Right atrium auricular region (tissue), 2 donors: Measurements from ENCODE around the gene PLET1. TPM values are rescaled to one million over a fixed set of nuclear protein-coding genes. Genes with fewer than 3 reads are reported as not detected.
A peak's percentile ranks its signal among the peaks of the same experiment; 100 is the strongest.

Source experiments
- DNase-seq: peaks from one replicate; pipeline ENCODE4 v3.0.0-alpha.2; 2019; ENCODE audit warnings: low spot score
- H3K27ac ChIP-seq, 2 donors: fragments of 200-600 bp; sonication (generic); 1 replicate in 1 of 2; 2 replicates in 1 of 2; pipeline ENCODE4 v1.5.1; 2016 to 2019
- H3K27me3 ChIP-seq, 2 donors: fragments of 200-600 bp; sonication (generic); one replicate each; pipeline versions ENCODE4 v1.5.1 to v1.6.0; 2017 to 2019
- H3K36me3 ChIP-seq: fragments of 200-600 bp; sonication (generic); one replicate; pipeline ENCODE4 v1.5.1; 2016
- H3K4me1 ChIP-seq, 2 donors: fragments of 200-600 bp; sonication (generic); one replicate each; pipeline versions ENCODE4 v1.5.1 to v1.6.0; 2017 to 2019
- H3K4me3 ChIP-seq, 2 donors: fragments of 200-600 bp; sonication (generic); 1 replicate in 1 of 2; 2 replicates in 1 of 2; pipeline ENCODE4 v1.5.1; 2017 to 2019; ENCODE audit warnings: mild to moderate bottlenecking in 1 of 2, moderate library complexity in 1 of 2
- H3K9me3 ChIP-seq, 2 donors: fragments of 200-600 bp; sonication (generic); one replicate each; pipeline ENCODE4 v1.5.1; 2019
- total RNA-seq, 2 donors: library from RNA; depleted of rRNA; stranded (reverse); fragments of >200 nt; gene quantifications; one replicate each; pipeline ENCODE4 v1.1.0, GENCODE V29; 2016
- TF ChIP-seq, protein P1 (sequence below), 2 donors: fragments of 200-600 bp; sonication (generic); IDR thresholded peaks; one replicate each; pipeline ENCODE4 v1.5.1; 2019; ENCODE audit warnings: antibody characterized with exemption in 2 of 2

The PLET1 gene
- total RNA-seq, 2 donors from 2014 or later: not detected

GRCh38 chr11:112226062-112226830, 34.4 kb downstream of the PLET1 start, which contains the start of gene PTS:
PTS (plus strand) TSS chr11:112226428; CDS start chr11:112226444, 16 bp downstream.
- Histone ChIP-seq H3K36me3 (peaks cover 15% of the 10 kb centered on the region), H3K27me3 (no peaks in the 10 kb centered on the region), H3K4me3 (peak within 1 kb of the TSS; percentile 66 to 74), H3K9me3 (no peaks in the 10 kb centered on the region), H3K27ac (peak within 1 kb of the TSS; percentile 97 to 98), H3K4me1 (peaks cover 0 to 10% of the 10 kb centered on the region in 2 donors)
- TF ChIP-seq, protein P1, sequence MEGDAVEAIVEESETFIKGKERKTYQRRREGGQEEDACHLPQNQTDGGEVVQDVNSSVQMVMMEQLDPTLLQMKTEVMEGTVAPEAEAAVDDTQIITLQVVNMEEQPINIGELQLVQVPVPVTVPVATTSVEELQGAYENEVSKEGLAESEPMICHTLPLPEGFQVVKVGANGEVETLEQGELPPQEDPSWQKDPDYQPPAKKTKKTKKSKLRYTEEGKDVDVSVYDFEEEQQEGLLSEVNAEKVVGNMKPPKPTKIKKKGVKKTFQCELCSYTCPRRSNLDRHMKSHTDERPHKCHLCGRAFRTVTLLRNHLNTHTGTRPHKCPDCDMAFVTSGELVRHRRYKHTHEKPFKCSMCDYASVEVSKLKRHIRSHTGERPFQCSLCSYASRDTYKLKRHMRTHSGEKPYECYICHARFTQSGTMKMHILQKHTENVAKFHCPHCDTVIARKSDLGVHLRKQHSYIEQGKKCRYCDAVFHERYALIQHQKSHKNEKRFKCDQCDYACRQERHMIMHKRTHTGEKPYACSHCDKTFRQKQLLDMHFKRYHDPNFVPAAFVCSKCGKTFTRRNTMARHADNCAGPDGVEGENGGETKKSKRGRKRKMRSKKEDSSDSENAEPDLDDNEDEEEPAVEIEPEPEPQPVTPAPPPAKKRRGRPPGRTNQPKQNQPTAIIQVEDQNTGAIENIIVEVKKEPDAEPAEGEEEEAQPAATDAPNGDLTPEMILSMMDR (IDR thresholded peaks at IDR 0.05): peak in 1 of 2 donors; percentile 17
- DNase-seq: peak; percentile 88

- TF ChIP-seq, protein P1 (IDR thresholded peaks at IDR 0.05): no peak
- peak; percentile 86 for DNase-seq
- H3K27me3 ChIP-seq: no peaks in the 10 kb centered on the region
- H3K4me1 ChIP-seq: peaks cover 0 to 10% of the 10 kb centered on the region in 2 donors
- H3K4me3 ChIP-seq: peak overlapping the region; percentile 66 to 74
- H3K9me3 ChIP-seq: no peaks in the 10 kb centered on the region
- peaks cover 15% of the 10 kb centered on the region for H3K36me3 ChIP-seq
- peak overlapping the region; percentile 97 to 98 for H3K27ac ChIP-seq
These were observed 35.0 kb downstream of the PLET1 start for GRCh38 chr11:112225753-112226061.

GRCh38 chr11:112223754-112224532, 36.7 kb downstream of the PLET1 start:
- no peak overlapping the region for H3K27ac ChIP-seq
- no peak overlapping the region for H3K4me3 ChIP-seq
- peaks cover 0 to 10% of the 10 kb centered on the region in 2 donors for H3K4me1 ChIP-seq
- no peaks in the 10 kb centered on the region for H3K27me3 ChIP-seq
- H3K36me3 ChIP-seq: peaks cover 6% of the 10 kb centered on the region
- no peak for DNase-seq
- TF ChIP-seq, protein P1 (IDR thresholded peaks at IDR 0.05): no peak
- H3K9me3 ChIP-seq: no peaks in the 10 kb centered on the region

GRCh38 chr11:112223121-112223520, 37.5 kb downstream of the PLET1 start:
- TF ChIP-seq, protein P1 (IDR thresholded peaks at IDR 0.05): no peak
- H3K4me3 ChIP-seq: no peak overlapping the region
- no peaks in the 10 kb centered on the region for H3K27me3 ChIP-seq
- no peaks in the 10 kb centered on the region for H3K9me3 ChIP-seq
- peaks cover 0 to 10% of the 10 kb centered on the region in 2 donors for H3K4me1 ChIP-seq
- peaks cover 8% of the 10 kb centered on the region for H3K36me3 ChIP-seq
- no peak for DNase-seq
- H3K27ac ChIP-seq: no peak overlapping the region

DNA sequence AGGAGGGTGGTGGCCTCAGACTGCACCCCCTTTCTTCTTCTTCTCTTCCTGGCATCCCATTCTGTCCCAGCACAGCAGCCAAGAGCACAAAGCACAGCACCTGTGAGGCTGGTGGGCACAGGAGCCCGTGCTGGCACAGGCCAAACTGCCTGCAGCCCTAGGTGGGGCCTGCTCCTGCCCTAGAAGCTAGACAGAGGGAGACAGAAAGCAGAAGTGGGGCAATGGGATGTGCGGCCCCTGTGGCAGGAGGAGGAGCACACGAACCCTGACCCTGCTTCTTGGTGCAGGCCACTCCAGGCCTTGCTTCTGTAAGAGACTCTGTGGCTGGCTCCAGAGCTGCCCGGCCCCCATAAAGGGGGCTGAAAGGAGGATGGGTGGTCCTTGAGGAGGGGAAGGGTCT, 38.4 kb downstream of the PLET1 start:
- DNase-seq: no peak
- H3K27ac ChIP-seq: no peak overlapping the region
- no peak overlapping the region for H3K4me3 ChIP-seq
- H3K9me3 ChIP-seq: no peaks in the 10 kb centered on the region
- H3K4me1 ChIP-seq: peaks cover 0 to 4% of the 10 kb centered on the region in 2 donors
- TF ChIP-seq, protein P1 (IDR thresholded peaks at IDR 0.05): no peak
- no peaks in the 10 kb centered on the region for H3K27me3 ChIP-seq
- H3K36me3 ChIP-seq: peaks cover 14% of the 10 kb centered on the region
